HEK293 (cell line): ENCODE data around the gene HDHD3.
"Not testable (repeated sequence)": the region's sequence is repeated elsewhere in the genome, so short reads cannot be mapped to it uniquely, and the experiment has no call there.

Experiments used
- CTCF ChIA-PET: fragments of 350-600 bp; formaldehyde crosslinking; extraction: SDS; loops from one replicate; lab custom pipeline; 2021; ENCODE audit warnings: antibody characterized with exemption; lab: Yijun Ruan, JAX
- POLR2A ChIA-PET: fragments of 300-600 bp; formaldehyde crosslinking; extraction: SDS; loops from one replicate; lab custom pipeline; 2020; ENCODE audit warnings: antibody characterized with exemption, inconsistent platforms; lab: Yijun Ruan, JAX
- H3K27ac ChIP-seq: fragments of 200-500 bp; sonication (Bioruptor generic); 2 replicates; pipeline ENCODE4 v1.5.1; 2014; ENCODE audit warnings: low read depth, low read length, control low read depth, inconsistent platforms; ENCODE audit errors: extremely low read depth
- H3K36me3 ChIP-seq, 2 experiments: fragments of 200-500 bp in 1 of 2; sonication (Bioruptor generic) in 1 of 2; 1 replicate in 1 of 2; 2 replicates in 1 of 2; pipeline ENCODE4 v1.5.1; 2014 to 2017; ENCODE audit warnings: inconsistent platforms in 2 of 2, low read length in 2 of 2; ENCODE audit not compliant: control insufficient read depth in 2 of 2, insufficient read depth in 1 of 2
- H3K4me1 ChIP-seq: fragments of 200-500 bp; sonication (Bioruptor generic); 2 replicates; pipeline ENCODE4 v1.5.1; 2014; ENCODE audit warnings: mild to moderate bottlenecking, low read length, inconsistent platforms; ENCODE audit not compliant: control insufficient read depth, insufficient read depth
- H3K4me3 ChIP-seq: 2 replicates; pipeline ENCODE4 v1.5.1; 2011; ENCODE audit warnings: low read depth, mild to moderate bottlenecking, control low read depth, low read length, moderate library complexity
- H3K9me3 ChIP-seq: fragments of 200-500 bp; sonication (Bioruptor generic); 2 replicates; pipeline ENCODE4 v1.5.1; 2014; ENCODE audit warnings: low read depth, low read length, inconsistent platforms; ENCODE audit not compliant: control insufficient read depth, insufficient read depth
- EGR2 ChIP-seq: fragments of 450-650 bp; formaldehyde crosslinking; IDR thresholded peaks from 2 replicates; pipeline ENCODE4 v1.5.1; 2016; ENCODE audit warnings: low read depth, missing biosample characterization, missing genetic modification characterization
- KLF1 ChIP-seq: fragments of 450-650 bp; formaldehyde crosslinking; IDR thresholded peaks from 2 replicates; pipeline ENCODE4 v1.5.1; 2016; ENCODE audit warnings: missing biosample characterization, missing genetic modification characterization
- KLF7 ChIP-seq: fragments of 450-650 bp; formaldehyde crosslinking; IDR thresholded peaks from 2 replicates; pipeline ENCODE4 v1.5.1; 2016; ENCODE audit warnings: missing biosample characterization, missing genetic modification characterization, borderline replicate concordance
- OSR2 ChIP-seq: fragments of 450-650 bp; formaldehyde crosslinking; IDR thresholded peaks from 2 replicates; pipeline ENCODE4 v1.5.1; 2016; ENCODE audit warnings: missing biosample characterization, missing genetic modification characterization
- PBX3 ChIP-seq: sonication (generic); formaldehyde crosslinking; IDR thresholded peaks from 2 replicates; pipeline ENCODE4 v1.8.1; 2022; ENCODE audit warnings: mild to moderate bottlenecking, moderate library complexity, missing genetic modification reagents
- TRIM28 ChIP-seq: IDR thresholded peaks from 2 replicates; pipeline ENCODE4 v1.6.1; 2011; ENCODE audit warnings: low read length, control low read depth, borderline replicate concordance
- WT1 ChIP-seq: fragments of 450-650 bp; formaldehyde crosslinking; IDR thresholded peaks from 2 replicates; pipeline ENCODE4 v1.5.1; 2016; ENCODE audit warnings: missing biosample characterization, missing genetic modification characterization
- ZBTB48 ChIP-seq: fragments of 450-650 bp; formaldehyde crosslinking; IDR thresholded peaks from 2 replicates; pipeline ENCODE4 v1.5.1; 2016; ENCODE audit warnings: missing biosample characterization, missing genetic modification characterization
- ZNF121 ChIP-seq: fragments of 450-650 bp; formaldehyde crosslinking; IDR thresholded peaks from 2 replicates; pipeline ENCODE4 v1.5.1; 2016; ENCODE audit warnings: missing biosample characterization, missing genetic modification characterization
- ZNF174 ChIP-seq: fragments of 450-650 bp; formaldehyde crosslinking; IDR thresholded peaks from 2 replicates; pipeline ENCODE4 v1.5.0; 2017; ENCODE audit warnings: missing biosample characterization, mild to moderate bottlenecking, missing genetic modification characterization
- ZNF266 ChIP-seq: fragments of 450-650 bp; formaldehyde crosslinking; IDR thresholded peaks from 2 replicates; pipeline ENCODE4 v1.5.1; 2016; ENCODE audit warnings: missing biosample characterization, missing genetic modification characterization, low read depth
- ZNF302 ChIP-seq: fragments of 450-650 bp; formaldehyde crosslinking; IDR thresholded peaks from 2 replicates; pipeline ENCODE4 v1.5.1; 2016; ENCODE audit warnings: missing biosample characterization, missing genetic modification characterization, low read depth
- ZNF311 ChIP-seq: fragments of 450-650 bp; formaldehyde crosslinking; IDR thresholded peaks from 2 replicates; pipeline ENCODE4 v1.5.1; 2017; ENCODE audit warnings: missing biosample characterization, missing genetic modification characterization, borderline replicate concordance
- ZNF341 ChIP-seq: fragments of 450-650 bp; formaldehyde crosslinking; IDR thresholded peaks from 2 replicates; pipeline ENCODE4; 2016; ENCODE audit warnings: low read depth, missing biosample characterization, missing genetic modification characterization
- ZNF555 ChIP-seq: fragments of 450-650 bp; formaldehyde crosslinking; conservative IDR thresholded peaks from 2 replicates; pipeline ENCODE4 v1.5.1; 2017; ENCODE audit warnings: missing biosample characterization, mild to moderate bottlenecking, missing genetic modification characterization, inconsistent platforms
- ZNF560 ChIP-seq: fragments of 450-650 bp; formaldehyde crosslinking; IDR thresholded peaks from 2 replicates; pipeline ENCODE4 v1.5.1; 2017; ENCODE audit warnings: missing biosample characterization, missing genetic modification characterization, borderline replicate concordance
- ZNF623 ChIP-seq: fragments of 450-650 bp; formaldehyde crosslinking; IDR thresholded peaks from 2 replicates; pipeline ENCODE4 v1.5.1; 2016; ENCODE audit warnings: missing biosample characterization, missing genetic modification characterization
- ZNF624 ChIP-seq: fragments of 450-650 bp; formaldehyde crosslinking; IDR thresholded peaks from 2 replicates; pipeline ENCODE4 v1.5.1; 2017; ENCODE audit warnings: missing biosample characterization, missing genetic modification characterization
- TF ChIP-seq, protein P1 (sequence below): fragments of 450-650 bp; formaldehyde crosslinking; IDR thresholded peaks from 2 replicates; pipeline ENCODE4 v1.5.1; 2016; ENCODE audit warnings: missing biosample characterization, missing genetic modification characterization
- TF ChIP-seq, protein P2 (sequence below): fragments of 450-650 bp; IDR thresholded peaks from 2 replicates; pipeline ENCODE4 v1.5.1; 2018; ENCODE audit warnings: missing biosample characterization, mild to moderate bottlenecking, missing genetic modification characterization

Gene HDHD3

GRCh38 chr9:113380869-113381378 lies 4.1 kb upstream of the HDHD3 start (continued):
- TF ChIP-seq ZNF555 (tag by site-specific recombination) (no peak), TRIM28 (peak; percentile 67; the same call in 1 of the 2 replicates), EGR2 (tag by site-specific recombination) (no peak), ZNF266 (tag by site-specific recombination) (no peak), KLF7 (tag by site-specific recombination) (0 out of 2 replicates have a peak, but pooled peaks have one; percentile 22), OSR2 (tag by site-specific recombination) (peak; percentile 14; the same call in 1 of the 2 replicates), ZNF624 (tag by site-specific recombination) (no peak), WT1 (tag by site-specific recombination) (peak; percentile 76), ZBTB48 (tag by site-specific recombination) (no peak), ZNF560 (tag by site-specific recombination) (no peak), KLF1 (tag by site-specific recombination) (peak; percentile 90), ZNF302 (tag by site-specific recombination) (no peak), ZNF174 (tag by site-specific recombination) (no peak)
- TF ChIP-seq, protein P1, sequence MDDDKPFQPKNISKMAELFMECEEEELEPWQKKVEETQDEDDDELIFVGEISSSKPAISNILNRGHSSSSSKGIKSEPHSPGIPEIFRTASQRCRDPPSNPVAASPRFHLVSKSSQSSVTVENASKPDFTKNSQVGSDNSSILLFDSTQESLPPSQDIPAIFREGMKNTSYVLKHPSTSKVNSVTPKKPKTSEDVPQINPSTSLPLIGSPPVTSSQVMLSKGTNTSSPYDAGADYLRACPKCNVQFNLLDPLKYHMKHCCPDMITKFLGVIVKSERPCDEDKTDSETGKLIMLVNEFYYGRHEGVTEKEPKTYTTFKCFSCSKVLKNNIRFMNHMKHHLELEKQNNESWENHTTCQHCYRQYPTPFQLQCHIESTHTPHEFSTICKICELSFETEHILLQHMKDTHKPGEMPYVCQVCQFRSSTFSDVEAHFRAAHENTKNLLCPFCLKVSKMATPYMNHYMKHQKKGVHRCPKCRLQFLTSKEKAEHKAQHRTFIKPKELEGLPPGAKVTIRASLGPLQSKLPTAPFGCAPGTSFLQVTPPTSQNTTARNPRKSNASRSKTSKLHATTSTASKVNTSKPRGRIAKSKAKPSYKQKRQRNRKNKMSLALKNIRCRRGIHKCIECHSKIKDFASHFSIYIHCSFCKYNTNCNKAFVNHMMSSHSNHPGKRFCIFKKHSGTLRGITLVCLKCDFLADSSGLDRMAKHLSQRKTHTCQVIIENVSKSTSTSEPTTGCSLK (tag by site-specific recombination): no peak
- TF ChIP-seq, all 188 proteins: peak for 11

GRCh38 chr9:113379829-113380210 lies 3.0 kb upstream of the HDHD3 start:
- H3K27ac ChIP-seq, POLR2A ChIA-PET, H3K9me3 ChIP-seq, H3K4me3 ChIP-seq, H3K36me3 ChIP-seq, H3K4me1 ChIP-seq: not testable (repeated sequence)
- CTCF ChIA-PET: interaction anchor here (1.3 kb wide), 1 partner anchor 21 kb away, joined by 4 read pairs; the partner anchor contains the start of gene ALAD

GRCh38 chr9:113379094-113379828 lies 2.5 kb upstream of the HDHD3 start:
- H3K9me3 ChIP-seq, H3K4me3 ChIP-seq, POLR2A ChIA-PET, H3K4me1 ChIP-seq, H3K27ac ChIP-seq: not testable (repeated sequence)
- peaks cover 0 to 13% of the 10 kb centered on the region in 2 experiments; a peak in 2 of 3 replicates for H3K36me3 ChIP-seq
- CTCF ChIA-PET: interaction anchor here (1.3 kb wide), 1 partner anchor 22 kb away, joined by 4 read pairs; the partner anchor contains the start of gene ALAD

DNA sequence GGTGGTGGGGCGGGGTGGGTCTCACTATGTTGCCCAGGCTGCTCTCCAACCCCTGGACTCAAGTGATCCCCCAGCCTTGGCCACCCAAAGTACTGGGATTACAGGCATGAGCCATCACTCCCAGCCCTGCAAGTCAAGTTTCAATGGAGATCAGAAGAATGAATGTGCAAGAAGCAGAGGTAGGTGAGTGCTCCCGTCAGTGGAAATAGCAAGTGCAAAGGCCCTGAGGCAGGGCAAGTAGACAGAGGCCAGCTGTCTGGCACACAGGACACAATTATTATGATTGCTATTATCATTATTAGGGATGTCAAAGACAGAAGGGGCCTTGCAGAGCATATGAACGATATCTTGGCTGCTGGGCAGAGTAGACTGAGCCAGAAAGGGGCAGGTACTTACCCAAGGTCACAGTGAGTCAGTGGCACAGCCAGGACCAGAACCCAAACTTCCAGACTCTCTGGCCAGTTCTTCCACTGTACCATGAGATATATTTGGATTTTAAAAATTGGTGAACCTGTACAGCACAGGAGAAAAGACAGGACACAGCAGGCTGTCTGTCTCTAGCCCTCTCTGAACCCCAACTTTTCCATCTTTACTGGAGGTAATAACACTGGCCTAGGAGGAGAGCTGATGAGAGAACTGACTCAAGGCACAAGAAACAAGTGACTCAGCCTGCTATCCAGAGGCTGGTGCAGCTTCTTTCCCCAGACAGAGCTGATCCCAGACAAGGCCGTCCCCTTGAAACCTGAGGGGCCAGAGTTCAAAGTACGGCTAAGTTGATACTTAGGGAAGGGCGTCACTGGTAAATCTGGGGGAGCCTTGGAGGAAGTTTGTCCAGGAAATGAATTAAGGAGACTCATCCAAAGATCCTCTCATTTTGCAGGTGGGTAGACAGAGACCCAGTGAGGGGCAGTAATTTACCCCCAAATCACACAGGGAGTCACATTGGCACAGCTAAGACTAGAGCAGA lies 1.4 kb downstream of the HDHD3 start:
- CTCF ChIA-PET: interaction anchor here (0.6 to 1.1 kb wide), 3 partner anchors 20 to 67 kb away, joined by 4 to 5 read pairs (median 4); partner anchors contain the start of gene WDR31
- Histone ChIP-seq H3K4me3 (no peak overlapping the region), H3K27ac (no peak overlapping the region), H3K36me3 (peaks cover 0 to 32% of the 10 kb centered on the region in 2 experiments; a peak in 2 of 3 replicates), H3K4me1 (peaks cover 3% of the 10 kb centered on the region; the same call in 1 of the 2 replicates), H3K9me3 (no peaks in the 10 kb centered on the region)
- POLR2A ChIA-PET: interaction anchor here (0.5 to 2.0 kb wide), 6 partner anchors 19 to 35 kb away, joined by 3 to 20 read pairs (median 5); partner anchors contain the start of genes ALAD and WDR31
- TF ChIP-seq PBX3 (CRISPR knock-in tag): no peak
- TF ChIP-seq ZNF623 (tag by site-specific recombination): peak; percentile 94
- TF ChIP-seq ZNF311 (tag by site-specific recombination): no peak
- no peak for TF ChIP-seq ZNF341
- TF ChIP-seq ZNF121 (tag by site-specific recombination): 0 out of 2 replicates have a peak, but pooled peaks have one; percentile 35
- no peak for TF ChIP-seq ZNF266 (tag by site-specific recombination)
- TF ChIP-seq KLF7 (tag by site-specific recombination): no peak
- TF ChIP-seq, protein P2, sequence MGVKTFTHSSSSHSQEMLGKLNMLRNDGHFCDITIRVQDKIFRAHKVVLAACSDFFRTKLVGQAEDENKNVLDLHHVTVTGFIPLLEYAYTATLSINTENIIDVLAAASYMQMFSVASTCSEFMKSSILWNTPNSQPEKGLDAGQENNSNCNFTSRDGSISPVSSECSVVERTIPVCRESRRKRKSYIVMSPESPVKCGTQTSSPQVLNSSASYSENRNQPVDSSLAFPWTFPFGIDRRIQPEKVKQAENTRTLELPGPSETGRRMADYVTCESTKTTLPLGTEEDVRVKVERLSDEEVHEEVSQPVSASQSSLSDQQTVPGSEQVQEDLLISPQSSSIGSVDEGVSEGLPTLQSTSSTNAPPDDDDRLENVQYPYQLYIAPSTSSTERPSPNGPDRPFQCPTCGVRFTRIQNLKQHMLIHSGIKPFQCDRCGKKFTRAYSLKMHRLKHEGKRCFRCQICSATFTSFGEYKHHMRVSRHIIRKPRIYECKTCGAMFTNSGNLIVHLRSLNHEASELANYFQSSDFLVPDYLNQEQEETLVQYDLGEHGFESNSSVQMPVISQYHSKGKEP: no peak
